Measurements from ENCODE around the gene BSND.

Gene BSND

DNA sequence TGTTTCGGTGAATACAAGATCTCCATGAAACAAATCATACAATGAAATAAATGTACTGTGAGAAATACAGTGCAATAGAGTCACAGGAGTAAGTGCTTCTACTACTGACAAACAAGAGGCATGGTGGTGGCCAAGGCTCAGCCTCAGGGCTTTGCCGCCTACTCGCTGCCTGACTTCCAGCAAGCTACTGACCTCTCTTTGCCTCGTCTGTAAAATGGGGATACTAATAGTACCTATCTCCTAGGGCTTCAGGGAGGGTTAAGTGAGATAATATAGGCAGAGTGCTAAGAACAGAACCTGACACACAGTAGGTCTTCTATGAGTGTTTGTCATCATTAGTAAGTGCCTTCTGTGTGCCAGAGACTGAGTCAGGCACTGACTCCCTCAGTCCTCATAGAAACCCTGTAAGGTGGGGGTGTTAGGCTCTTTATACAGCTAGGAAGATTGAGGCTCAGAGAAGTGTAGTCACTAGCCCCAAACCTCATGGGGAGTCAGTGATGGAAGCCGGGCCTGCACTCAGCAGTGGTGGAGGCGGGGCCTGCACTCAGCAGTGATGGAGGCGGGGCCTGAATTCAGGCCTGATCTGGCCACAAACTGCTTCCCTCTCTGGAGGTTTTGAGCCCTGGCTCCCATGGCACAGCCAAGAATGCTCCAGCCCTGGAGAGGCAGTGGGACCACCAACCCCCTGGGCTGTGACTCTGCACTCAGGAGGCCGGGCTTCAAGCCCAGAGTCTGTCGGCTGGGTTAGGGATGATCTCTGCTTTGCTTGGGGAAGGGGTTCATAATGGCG is 6.8 kb downstream of the BSND start:
- TF ChIP-seq, protein P1, sequence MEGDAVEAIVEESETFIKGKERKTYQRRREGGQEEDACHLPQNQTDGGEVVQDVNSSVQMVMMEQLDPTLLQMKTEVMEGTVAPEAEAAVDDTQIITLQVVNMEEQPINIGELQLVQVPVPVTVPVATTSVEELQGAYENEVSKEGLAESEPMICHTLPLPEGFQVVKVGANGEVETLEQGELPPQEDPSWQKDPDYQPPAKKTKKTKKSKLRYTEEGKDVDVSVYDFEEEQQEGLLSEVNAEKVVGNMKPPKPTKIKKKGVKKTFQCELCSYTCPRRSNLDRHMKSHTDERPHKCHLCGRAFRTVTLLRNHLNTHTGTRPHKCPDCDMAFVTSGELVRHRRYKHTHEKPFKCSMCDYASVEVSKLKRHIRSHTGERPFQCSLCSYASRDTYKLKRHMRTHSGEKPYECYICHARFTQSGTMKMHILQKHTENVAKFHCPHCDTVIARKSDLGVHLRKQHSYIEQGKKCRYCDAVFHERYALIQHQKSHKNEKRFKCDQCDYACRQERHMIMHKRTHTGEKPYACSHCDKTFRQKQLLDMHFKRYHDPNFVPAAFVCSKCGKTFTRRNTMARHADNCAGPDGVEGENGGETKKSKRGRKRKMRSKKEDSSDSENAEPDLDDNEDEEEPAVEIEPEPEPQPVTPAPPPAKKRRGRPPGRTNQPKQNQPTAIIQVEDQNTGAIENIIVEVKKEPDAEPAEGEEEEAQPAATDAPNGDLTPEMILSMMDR (IDR thresholded peaks at IDR 0.05; ENCODE audit: borderline replicate concordance, insufficient read depth, low read depth, low read length): no peak
- no peak overlapping the region for H3K4me3 ChIP-seq (ENCODE audit: low read depth, low read length)

DNA sequence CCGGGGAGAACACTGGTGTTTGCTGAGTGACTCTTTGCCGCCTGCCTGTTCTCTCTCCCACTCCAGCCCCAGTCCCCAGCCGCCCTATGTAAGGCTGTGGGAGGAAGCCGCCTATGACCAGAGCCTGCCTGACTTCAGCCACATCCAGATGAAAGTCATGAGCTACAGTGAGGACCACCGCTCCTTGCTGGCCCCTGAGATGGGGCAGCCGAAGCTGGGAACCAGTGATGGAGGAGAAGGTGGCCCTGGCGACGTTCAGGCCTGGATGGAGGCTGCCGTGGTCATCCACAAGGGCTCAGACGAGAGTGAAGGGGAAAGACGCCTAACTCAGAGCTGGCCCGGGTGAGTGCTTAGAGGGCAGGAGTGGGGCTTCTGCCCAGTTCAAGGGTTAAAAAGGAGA is 8.2 kb downstream of the BSND start:
- no peak overlapping the region for H3K4me3 ChIP-seq (ENCODE audit: low read depth, low read length)
- TF ChIP-seq, protein P1 (IDR thresholded peaks at IDR 0.05; ENCODE audit: borderline replicate concordance, insufficient read depth, low read depth, low read length): no peak

DNA sequence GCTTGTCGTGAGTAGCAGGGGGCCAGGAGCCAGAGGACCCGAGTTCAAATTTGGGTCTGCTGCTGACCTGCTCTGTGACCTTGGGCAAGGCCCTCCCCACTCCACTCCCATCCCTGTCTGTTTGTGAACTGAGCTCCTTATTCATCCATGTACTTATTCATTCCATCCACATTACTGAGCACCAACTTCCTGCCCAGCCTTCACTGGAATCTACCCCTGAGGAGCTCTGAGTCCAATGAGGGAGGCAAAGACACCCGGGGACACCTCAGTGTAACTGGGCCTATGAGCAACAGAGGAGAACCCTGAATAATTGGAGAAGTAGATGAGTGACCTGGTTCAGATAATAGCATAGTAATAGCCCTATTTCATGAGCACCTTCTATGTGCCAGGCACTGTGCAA is 8.9 kb downstream of the BSND start:
- H3K4me3 ChIP-seq (ENCODE audit: low read depth, low read length): no peak overlapping the region
- TF ChIP-seq, protein P1 (IDR thresholded peaks at IDR 0.05; ENCODE audit: borderline replicate concordance, insufficient read depth, low read depth, low read length): no peak

DNA sequence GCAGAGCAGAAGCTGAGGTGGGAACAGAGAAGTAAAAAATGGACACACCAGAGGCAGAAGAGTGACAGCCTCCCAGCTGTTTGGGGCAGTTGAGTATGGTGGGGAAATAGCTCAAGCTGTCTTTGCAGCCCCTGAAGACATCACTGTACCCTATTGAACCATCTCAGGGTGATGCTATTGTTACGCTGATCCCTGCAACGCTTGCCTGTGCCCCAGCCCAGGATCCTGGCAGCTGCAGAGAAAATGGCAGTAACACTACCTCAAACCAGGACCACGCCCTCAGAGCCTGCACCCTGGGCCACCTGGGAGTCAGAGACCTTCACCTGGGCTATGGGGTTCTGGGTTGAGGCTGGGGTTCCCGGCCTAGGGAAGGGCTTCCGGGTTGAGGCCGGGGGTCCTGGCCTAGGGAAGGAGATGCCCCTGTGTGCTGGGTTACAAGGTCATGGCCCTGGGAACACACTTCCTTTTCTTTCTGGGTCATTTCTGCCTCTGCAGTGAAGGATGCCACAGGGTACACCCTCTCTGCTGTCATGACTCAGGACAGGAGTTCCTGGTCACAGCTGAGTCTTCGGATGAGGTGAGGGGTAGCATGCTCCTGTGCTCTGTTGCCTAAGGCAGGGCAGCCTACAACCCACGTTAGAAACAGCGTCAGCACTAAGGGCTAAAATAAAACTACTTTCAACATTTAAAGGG is 11.6 kb downstream of the BSND start:
- H3K4me3 ChIP-seq (ENCODE audit: low read depth, low read length): no peak overlapping the region
- TF ChIP-seq, protein P1 (IDR thresholded peaks at IDR 0.05; ENCODE audit: borderline replicate concordance, insufficient read depth, low read depth, low read length): no peak

DNA sequence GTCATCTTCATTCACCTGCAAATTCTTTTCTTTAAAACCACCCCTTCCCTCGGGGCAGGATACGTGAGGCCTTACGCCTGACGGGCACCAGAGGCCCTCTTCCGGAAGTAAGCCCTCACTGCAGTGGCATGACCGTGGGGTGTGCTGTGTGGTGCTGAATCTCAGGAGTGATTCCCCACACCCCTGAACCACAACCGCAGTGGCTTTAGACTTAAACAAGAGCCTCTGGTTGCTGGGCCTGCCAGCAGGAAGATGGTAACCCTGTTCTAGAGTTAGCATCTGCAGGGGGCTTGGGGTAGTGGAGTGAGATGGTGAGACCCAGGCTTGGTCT is 12.1 kb downstream of the BSND start:
- TF ChIP-seq, protein P1 (IDR thresholded peaks at IDR 0.05; ENCODE audit: borderline replicate concordance, insufficient read depth, low read depth, low read length): no peak
- H3K4me3 ChIP-seq (ENCODE audit: low read depth, low read length): no peak overlapping the region

DNA sequence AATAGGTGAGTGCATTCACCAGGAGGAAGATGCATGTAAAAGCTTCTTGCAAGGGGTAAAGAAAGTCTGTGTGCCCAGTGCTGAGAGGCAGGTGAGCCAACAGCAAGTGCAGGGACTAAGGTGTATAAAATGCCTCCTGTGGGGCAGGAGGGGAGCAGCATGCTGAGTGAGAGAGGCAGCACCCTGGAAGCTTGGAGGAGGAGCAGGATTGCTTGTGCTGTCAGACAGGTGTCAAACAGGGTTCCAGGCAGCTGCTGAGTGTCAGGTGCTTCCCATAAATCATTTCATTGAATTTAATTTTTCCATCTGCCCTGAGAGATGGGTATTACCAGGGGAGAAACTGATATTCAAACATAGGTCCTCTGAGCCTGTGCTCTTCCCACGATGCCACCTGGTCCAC is 13.9 kb downstream of the BSND start:
- H3K4me3 ChIP-seq (ENCODE audit: low read depth, low read length): no peak overlapping the region
- TF ChIP-seq, protein P1 (IDR thresholded peaks at IDR 0.05; ENCODE audit: borderline replicate concordance, insufficient read depth, low read depth, low read length): no peak

DNA sequence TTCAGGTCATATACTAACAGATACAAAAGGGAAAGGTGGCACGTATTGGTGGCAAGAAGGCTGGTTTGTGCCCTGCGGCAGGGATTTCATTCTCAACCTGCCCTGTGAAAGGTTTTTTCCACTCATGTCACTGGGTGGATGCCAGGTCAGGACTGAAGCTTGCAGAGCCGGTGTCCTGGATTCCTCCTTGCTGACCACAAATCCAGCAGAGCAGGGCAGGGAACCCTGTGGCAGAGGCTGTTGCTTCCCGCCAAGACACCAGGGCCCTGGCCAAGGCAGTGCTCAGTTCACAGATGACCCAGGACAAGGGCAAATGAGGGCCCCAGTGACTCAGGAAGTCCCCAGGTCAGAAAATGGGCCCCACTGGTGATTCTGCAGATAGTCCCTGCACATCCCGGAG is 16.4 kb downstream of the BSND start:
- TF ChIP-seq, protein P1 (IDR thresholded peaks at IDR 0.05; ENCODE audit: borderline replicate concordance, insufficient read depth, low read depth, low read length): no peak
- no peak overlapping the region for H3K4me3 ChIP-seq (ENCODE audit: low read depth, low read length)
